HepG2 (cell line): Measurements from ENCODE around the gene FXYD5. TPM values are rescaled to one million over a fixed set of nuclear protein-coding genes. Genes with fewer than 3 reads are reported as not detected.

Source experiments
- ATAC-seq: fragments of 200-7000 bp; cut with Tn5 transposase; 3 replicates; pipeline ENCODE4 v1.9.1; 2020; ENCODE audit warnings: mild to moderate bottlenecking, moderate library complexity
- BruUV-seq: library from RNA; stranded (reverse); fragments of 400-500 nt; replicated peaks from 2 replicates; lab custom pipeline; 2021; lab: Mats Ljungman, UMichigan
- CTCF ChIA-PET: fragments of 300-600 bp; formaldehyde crosslinking; extraction: SDS; loops from one replicate; lab custom pipeline; 2021; ENCODE audit warnings: low total read pairs, inconsistent platforms, low intra/inter-chr PET ratio; lab: Yijun Ruan, JAX
- POLR2A ChIA-PET: fragments of 350-600 bp; sonication (Branson Sonifier 250); formaldehyde crosslinking; loops from one replicate; lab custom pipeline; 2020; ENCODE audit warnings: antibody characterized with exemption, inconsistent platforms; lab: Yijun Ruan, JAX
- DNase-seq: peaks from one replicate; pipeline ENCODE4 v3.0.0-alpha.2; 2015; ENCODE audit warnings: low spot score
- FAIRE-seq: peaks from 3 replicates; lab custom pipeline; 2011; peaks lifted over from hg19 to GRCh38; lab: Jason Lieb, UNC
- H2AFZ ChIP-seq: one replicate; pipeline ENCODE4 v1.6.1; 2011; ENCODE audit warnings: low read length, inconsistent platforms
- H3K27ac ChIP-seq: fragments of 300-600 bp; 3 replicates; pipeline ENCODE4 v1.8.0; 2011; ENCODE audit warnings: mixed run types, mild to moderate bottlenecking, mixed read lengths, low read length, inconsistent platforms; ENCODE audit not compliant: insufficient read depth; ENCODE audit errors: extremely low read length
- H3K27me3 ChIP-seq, 2 experiments: fragments of 200-600 bp in 1 of 2; 2 replicates in 1 of 2; 3 replicates in 1 of 2; pipeline versions ENCODE4 v1.6.0 to v1.8.0; 2011; ENCODE audit warnings: low read length in 2 of 2, mild to moderate bottlenecking in 2 of 2, moderate library complexity in 2 of 2, inconsistent platforms in 1 of 2; ENCODE audit not compliant: insufficient read depth in 2 of 2, control insufficient read depth in 1 of 2
- H3K36me3 ChIP-seq, 2 experiments: fragments of 200-600 bp in 1 of 2; replicated peaks in 1 of 2; 2 replicates in 1 of 2; 3 replicates in 1 of 2; pipeline versions ENCODE4 v1.5.1 to v1.8.0; 2011; ENCODE audit warnings: low read length in 2 of 2, inconsistent platforms in 1 of 2; ENCODE audit not compliant: insufficient read depth in 2 of 2, control insufficient read depth in 1 of 2
- H3K4me1 ChIP-seq: 2 replicates; pipeline ENCODE4 v1.5.1; 2012; ENCODE audit warnings: low read length, inconsistent platforms; ENCODE audit not compliant: insufficient read depth
- H3K4me2 ChIP-seq: 2 replicates; pipeline ENCODE4 v1.6.0; 2011; ENCODE audit warnings: low read depth, low read length, inconsistent platforms
- H3K4me3 ChIP-seq, 3 experiments: fragments of 200-600 bp in 1 of 3; sonication (generic), shearing (Covaris generic) in 1 of 3; replicated peaks in 1 of 3; 2 replicates each; pipeline ENCODE4 v1.5.1; 2011 to 2016; ENCODE audit warnings: low read length in 3 of 3, inconsistent platforms in 2 of 3, low read depth in 2 of 3, mild to moderate bottlenecking in 2 of 3, control low read depth in 1 of 3, mixed read lengths in 1 of 3; ENCODE audit not compliant: insufficient read depth in 1 of 3
- H3K79me2 ChIP-seq: one replicate; pipeline ENCODE4 v1.6.1; 2011; ENCODE audit warnings: low read length, inconsistent platforms; ENCODE audit not compliant: insufficient read depth
- H3K9ac ChIP-seq: 2 replicates; pipeline ENCODE4 v1.6.0; 2011; ENCODE audit warnings: mild to moderate bottlenecking, low read depth, low read length, inconsistent platforms; ENCODE audit not compliant: insufficient read depth
- H3K9me3 ChIP-seq: 2 replicates; pipeline ENCODE4 v1.5.1; 2012; ENCODE audit warnings: mild to moderate bottlenecking, low read length
- H4K20me1 ChIP-seq: 2 replicates; pipeline ENCODE4 v1.6.0; 2011; ENCODE audit warnings: inconsistent platforms, mild to moderate bottlenecking, low read length, moderate library complexity; ENCODE audit not compliant: insufficient read depth
- MBD4 ChIP-seq: IDR thresholded peaks from 2 replicates; pipeline ENCODE4 v1.6.1; 2012; ENCODE audit warnings: low read length, inconsistent platforms, borderline replicate concordance
- MLX ChIP-seq: IDR thresholded peaks from 2 replicates; pipeline ENCODE4 v1.6.1; 2016
- NR2F6 ChIP-seq, 2 experiments: IDR thresholded peaks; 2 replicates each; pipeline ENCODE4 v1.6.1; 2016; ENCODE audit warnings: antibody characterized with exemption in 1 of 2, mild to moderate bottlenecking in 1 of 2
- RBAK ChIP-seq: sonication (generic); formaldehyde crosslinking; IDR thresholded peaks from 2 replicates; pipeline ENCODE4 v1.5.1; 2020; ENCODE audit warnings: mild to moderate bottlenecking, missing genetic modification reagents
- RBM22 ChIP-seq: fragments of 200-400 bp; formaldehyde crosslinking; optimal IDR thresholded peaks from 2 replicates; pipeline ENCODE3; 2017; ENCODE audit warnings: mild to moderate bottlenecking, low read length, moderate library complexity
- SRSF9 ChIP-seq: fragments of 200-400 bp; formaldehyde crosslinking; IDR thresholded peaks from 2 replicates; pipeline ENCODE4 v1.6.1; 2018; ENCODE audit warnings: borderline replicate concordance, mild to moderate bottlenecking, low read depth, low read length; ENCODE audit not compliant: insufficient read depth, poor library complexity, severe bottlenecking
- ZBTB4 ChIP-seq: sonication (generic); formaldehyde crosslinking; IDR thresholded peaks from 2 replicates; pipeline ENCODE4 v1.4.0; 2020; ENCODE audit warnings: missing genetic modification reagents, mild to moderate bottlenecking, borderline replicate concordance
- ZNF12 ChIP-seq: sonication (generic); formaldehyde crosslinking; IDR thresholded peaks from 2 replicates; pipeline ENCODE4 v1.5.0; 2020; ENCODE audit warnings: missing genetic modification reagents
- ZNF124 ChIP-seq: sonication (generic); formaldehyde crosslinking; IDR thresholded peaks from 2 replicates; pipeline ENCODE4 v1.4.0; 2020; ENCODE audit warnings: missing genetic modification reagents
- WGBS: methylation state at CpG from one replicate; pipeline ENCODE4 v1.1.6; 2017; ENCODE audit warnings: low lambda C conversion rate; 5-methylcytosine and 5-hydroxymethylcytosine counted together
- in situ Hi-C: cut with HindIII; loops from 2 replicates; pipeline ENCODE4 v1.10.0; 2017; ENCODE audit warnings: low pct_unique_long_range_greater_than_20kb; ENCODE audit not compliant: extremely low pct_ligation_motif_present
- intact Hi-C: fragments of 100-400 bp; cut with micrococcal nuclease; formaldehyde crosslinking; loops from one replicate; pipeline ENCODE4 v1.10.0; 2022; ENCODE audit not compliant: unreplicated experiment
- polyA plus RNA-seq, 8 experiments: library from polyadenylated mRNA; depleted of rRNA in 3 of 8; stranded (reverse) in 7 of 8; unstranded in 1 of 8; fragments of >200 nt; fragmentation: Illumina TruSeq in 4 of 8; extraction: Trizol in 4 of 8; gene quantifications; 2 replicates each; pipeline versions ENCODE4 v1.2.1 to v1.2.3, GENCODE V29; 2011 to 2016; ENCODE audit warnings: low read depth in 4 of 8, missing spikeins in 1 of 8, mixed read lengths in 1 of 8; ENCODE audit not compliant: insufficient read depth in 1 of 8
- small RNA-seq, 3 experiments: library from RNA; depleted of rRNA; stranded (forward); fragments of <200 nt; gene quantifications; one replicate each; pipeline ENCODE3, GENCODE V24; 2012; ENCODE audit warnings: low read depth in 2 of 3, low replicate concordance in 1 of 3; ENCODE audit not compliant: insufficient read length in 3 of 3, insufficient read depth in 2 of 3
- total RNA-seq, 5 experiments: library from RNA; depleted of rRNA; stranded (reverse); fragments of >200 nt; fragmentation: Illumina TruSeq; extraction: Trizol; gene quantifications; 2 replicates each; pipeline ENCODE4 v1.2.3, GENCODE V29; 2016; ENCODE audit warnings: low read depth in 1 of 5

Gene FXYD5
- total and polyA plus RNA-seq, 2 of the 13 experiments (the other 11 are each of a cell fraction or from before 2014, with no cell fraction given) = 0.65 TPM; not detected in 1

GRCh38 chr19:35217649-35217990 is 63.1 kb downstream of the FXYD5 start (continued):
- TF ChIP-seq ZBTB4 (CRISPR knock-in tag) (no peak), MLX (no peak), ZNF124 (CRISPR knock-in tag) (no peak), RBM22 (no peak), NR2F6 (IDR thresholded peaks at IDR 0.05) (no peak), NR2F6 (CRISPR knock-in tag; IDR thresholded peaks at IDR 0.05) (no peak), MBD4 (no peak)

GRCh38 chr19:35219008-35219407 is 64.5 kb downstream of the FXYD5 start:
- ChIA-PET POLR2A (no interaction called here), CTCF (no interaction called here)
- Histone ChIP-seq H3K9me3 (no peaks in the 10 kb centered on the region), H3K79me2 (no peaks in the 10 kb centered on the region), H2AFZ (no peak overlapping the region), H3K36me3 (no peaks in the 10 kb centered on the region), H3K4me3 (no peak overlapping the region), H3K4me1 (peaks cover 10% of the 10 kb centered on the region; the same call in 1 of the 2 replicates), H4K20me1 (no peaks in the 10 kb centered on the region), H3K9ac (no peak overlapping the region), H3K4me2 (no peak overlapping the region), H3K27me3 (no peaks in the 10 kb centered on the region; a peak in 1 of 5 replicates), H3K27ac (no peak overlapping the region)
- no peak for FAIRE-seq
- no peak for DNase-seq
- 10% methylated on average over 1 of the region's 1 CpG for WGBS
- BruUV-seq = no TSS peak
- ATAC-seq = no peak
- TF ChIP-seq SRSF9 (no peak), ZNF12 (CRISPR knock-in tag) (peak; percentile 90; the same call in 1 of the 2 replicates), RBAK (peak; percentile 77; the same call in 1 of the 2 replicates)
- intact Hi-C loops = no loop called here
- in situ Hi-C loops = no loop called here

Small RNAs within 50 kb of the gene (small RNA-seq; reads per million reads assigned to genes)
- gene AC020907.2 = 0 reads per million in 3 experiments

Other genes starting within 250 kb of the FXYD5 start
- 4.4 and 6.2 TPM in 2 replicates for gene ZNF30, start 227.8 kb upstream of the FXYD5 start, total RNA-seq (2016; rRNA removed; fragmentation: Illumina TruSeq; extraction: Trizol)
- 2.1 and 2.3 TPM in 2 replicates for gene ZNF30, start 227.8 kb upstream of the FXYD5 start, polyA plus RNA-seq (2011; rRNA removed)
- 5.5 and 6.3 TPM in 2 replicates for gene ZNF792, start 190.5 kb upstream of the FXYD5 start, total RNA-seq (2016; rRNA removed; fragmentation: Illumina TruSeq; extraction: Trizol)
- gene ZNF792, start 190.5 kb upstream of the FXYD5 start, polyA plus RNA-seq (2011; rRNA removed) = 9.1 and 11.5 TPM in 2 replicates
- 8.0 and 14.7 TPM in 2 replicates for gene GRAMD1A, start 154.4 kb upstream of the FXYD5 start, total RNA-seq (2016; rRNA removed; fragmentation: Illumina TruSeq; extraction: Trizol)
- 171 and 181 TPM in 2 replicates for gene GRAMD1A, start 154.4 kb upstream of the FXYD5 start, polyA plus RNA-seq (2011; rRNA removed)
- 1.5 and 2.7 TPM in 2 replicates for gene SCN1B, start 124.3 kb upstream of the FXYD5 start, total RNA-seq (2016; rRNA removed; fragmentation: Illumina TruSeq; extraction: Trizol)
- 20.1 and 24.5 TPM in 2 replicates for gene SCN1B, start 124.3 kb upstream of the FXYD5 start, polyA plus RNA-seq (2011; rRNA removed)
- gene HPN, start 113.0 kb upstream of the FXYD5 start, total RNA-seq (2016; rRNA removed; fragmentation: Illumina TruSeq; extraction: Trizol) = 23.9 and 46.7 TPM in 2 replicates
- gene HPN, start 113.0 kb upstream of the FXYD5 start, polyA plus RNA-seq (2011; rRNA removed) = 261 and 364 TPM in 2 replicates
- not detected in 2 replicates for gene FXYD3, start 38.9 kb upstream of the FXYD5 start, total RNA-seq (2016; rRNA removed; fragmentation: Illumina TruSeq; extraction: Trizol)
- gene FXYD3, start 38.9 kb upstream of the FXYD5 start, polyA plus RNA-seq (2011; rRNA removed) = 4.9 and 5.5 TPM in 2 replicates
- not detected in 2 replicates for gene LGI4, start 19.7 kb upstream of the FXYD5 start, total RNA-seq (2016; rRNA removed; fragmentation: Illumina TruSeq; extraction: Trizol)
- gene LGI4, start 19.7 kb upstream of the FXYD5 start, polyA plus RNA-seq (2011; rRNA removed) = 2.8 and 4.2 TPM in 2 replicates
- not detected in 2 replicates for gene FXYD1, start 15.9 kb upstream of the FXYD5 start, total RNA-seq (2016; rRNA removed; fragmentation: Illumina TruSeq; extraction: Trizol)
- gene FXYD1, start 15.9 kb upstream of the FXYD5 start, polyA plus RNA-seq (2011; rRNA removed) = 27.0 and 31.2 TPM in 2 replicates
- not detected in 2 replicates for gene FXYD7, start 11.5 kb upstream of the FXYD5 start, total RNA-seq (2016; rRNA removed; fragmentation: Illumina TruSeq; extraction: Trizol)
- 0.17 and 0.55 TPM in 2 replicates for gene FXYD7, start 11.5 kb upstream of the FXYD5 start, polyA plus RNA-seq (2011; rRNA removed)
- gene FAM187B, start 74.0 kb downstream of the FXYD5 start, total RNA-seq (2016; rRNA removed; fragmentation: Illumina TruSeq; extraction: Trizol) = not detected in 2 replicates
- not detected in 2 replicates for gene FAM187B, start 74.0 kb downstream of the FXYD5 start, polyA plus RNA-seq (2011; rRNA removed)
- 14.2 and 29.2 TPM in 2 replicates for gene LSR, start 94.3 kb downstream of the FXYD5 start, total RNA-seq (2016; rRNA removed; fragmentation: Illumina TruSeq; extraction: Trizol)
- gene LSR, start 94.3 kb downstream of the FXYD5 start, polyA plus RNA-seq (2011; rRNA removed) = 79.2 and 111 TPM in 2 replicates
- gene USF2, start 114.2 kb downstream of the FXYD5 start, total RNA-seq (2016; rRNA removed; fragmentation: Illumina TruSeq; extraction: Trizol) = 44.8 and 54.9 TPM in 2 replicates
- gene USF2, start 114.2 kb downstream of the FXYD5 start, polyA plus RNA-seq (2011; rRNA removed) = 94.9 and 106 TPM in 2 replicates
- gene HAMP, start 127.8 kb downstream of the FXYD5 start, total RNA-seq (2016; rRNA removed; fragmentation: Illumina TruSeq; extraction: Trizol) = 25.7 and 47.6 TPM in 2 replicates
- gene HAMP, start 127.8 kb downstream of the FXYD5 start, polyA plus RNA-seq (2011; rRNA removed) = 36.1 and 73.0 TPM in 2 replicates
- gene MAG, start 137.4 kb downstream of the FXYD5 start, total RNA-seq (2016; rRNA removed; fragmentation: Illumina TruSeq; extraction: Trizol) = 0.80 and 1.3 TPM in 2 replicates
- gene MAG, start 137.4 kb downstream of the FXYD5 start, polyA plus RNA-seq (2011; rRNA removed) = 0.17 and 0.20 TPM in 2 replicates
- gene CD22, start 174.5 kb downstream of the FXYD5 start, total RNA-seq (2016; rRNA removed; fragmentation: Illumina TruSeq; extraction: Trizol) = 0.49 and 0.71 TPM in 2 replicates
- gene CD22, start 174.5 kb downstream of the FXYD5 start, polyA plus RNA-seq (2011; rRNA removed) = 0.98 and 1.7 TPM in 2 replicates
- not detected in 2 replicates for gene FFAR1, start 193.2 kb downstream of the FXYD5 start, total RNA-seq (2016; rRNA removed; fragmentation: Illumina TruSeq; extraction: Trizol)
- not detected in 2 replicates for gene FFAR1, start 193.2 kb downstream of the FXYD5 start, polyA plus RNA-seq (2011; rRNA removed)
- not detected in 2 replicates for gene FFAR3, start 203.7 kb downstream of the FXYD5 start, total RNA-seq (2016; rRNA removed; fragmentation: Illumina TruSeq; extraction: Trizol)
- gene FFAR3, start 203.7 kb downstream of the FXYD5 start, polyA plus RNA-seq (2011; rRNA removed) = not detected in 2 replicates
- not detected in 2 replicates for gene GPR42, start 216.3 kb downstream of the FXYD5 start, total RNA-seq (2016; rRNA removed; fragmentation: Illumina TruSeq; extraction: Trizol)
- not detected in 2 replicates for gene GPR42, start 216.3 kb downstream of the FXYD5 start, polyA plus RNA-seq (2011; rRNA removed)